HG03045 (cell line): Measurements from ENCODE around the gene CSNK1E.
A peak's percentile ranks its signal among the peaks of the same experiment; 100 is the strongest.

ENCODE experiments used
- ATAC-seq: cut with Tn5 transposase; IDR thresholded peaks from one replicate; pipeline ENCODE4 v1.9.1; 2021; ENCODE audit warnings: mild to moderate bottlenecking, moderate library complexity; ENCODE audit not compliant: unreplicated experiment

CSNK1E gene

GRCh38 chr22:38308791-38309498 lies 8.3 kb downstream of the CSNK1E start:
- ATAC-seq, result no peak

- peak; percentile 76 for ATAC-seq
Observed at GRCh38 chr22:38305471-38306448, 11.5 kb downstream of the CSNK1E start.

GRCh38 chr22:38304526-38304925 lies 12.7 kb downstream of the CSNK1E start:
- no peak for ATAC-seq

- ATAC-seq, result no peak
Observed at GRCh38 chr22:38303974-38304373, 13.3 kb downstream of the CSNK1E start.

- ATAC-seq, result no peak
Observed at GRCh38 chr22:38302906-38303305, 14.3 kb downstream of the CSNK1E start.

GRCh38 chr22:38300946-38301345 lies 16.3 kb downstream of the CSNK1E start:
- ATAC-seq, result no peak

- ATAC-seq, result no peak
Observed at GRCh38 chr22:38300197-38300945, 16.9 kb downstream of the CSNK1E start.

- ATAC-seq, result no peak
Observed at GRCh38 chr22:38299770-38300102, 17.5 kb downstream of the CSNK1E start.

GRCh38 chr22:38298312-38299005 lies 18.8 kb downstream of the CSNK1E start:
- no peak for ATAC-seq

- no peak for ATAC-seq
Observed at GRCh38 chr22:38296372-38296771, 20.9 kb downstream of the CSNK1E start.

- ATAC-seq, result no peak
Observed at GRCh38 chr22:38295863-38296262, 21.4 kb downstream of the CSNK1E start.

GRCh38 chr22:38295339-38295738 lies 21.9 kb downstream of the CSNK1E start:
- no peak for ATAC-seq

- ATAC-seq, result no peak
Observed at GRCh38 chr22:38294193-38294592, 23.0 kb downstream of the CSNK1E start.

- ATAC-seq, result no peak
Observed at GRCh38 chr22:38292694-38293093, 24.5 kb downstream of the CSNK1E start.

- no peak for ATAC-seq
Observed at GRCh38 chr22:38291201-38291777, 25.9 kb downstream of the CSNK1E start.

GRCh38 chr22:38290347-38290746 lies 26.9 kb downstream of the CSNK1E start:
- ATAC-seq, result no peak

GRCh38 chr22:38289583-38290082 lies 27.6 kb downstream of the CSNK1E start:
- no peak for ATAC-seq

- ATAC-seq, result no peak
Observed at GRCh38 chr22:38286915-38287669, 30.1 kb downstream of the CSNK1E start.

GRCh38 chr22:38285018-38285417 lies 32.2 kb downstream of the CSNK1E start:
- ATAC-seq, result no peak

- ATAC-seq, result no peak
Observed at GRCh38 chr22:38284042-38284402, 33.2 kb downstream of the CSNK1E start.
